Measurements from ENCODE around the gene BANP.

BANP gene

DNA sequence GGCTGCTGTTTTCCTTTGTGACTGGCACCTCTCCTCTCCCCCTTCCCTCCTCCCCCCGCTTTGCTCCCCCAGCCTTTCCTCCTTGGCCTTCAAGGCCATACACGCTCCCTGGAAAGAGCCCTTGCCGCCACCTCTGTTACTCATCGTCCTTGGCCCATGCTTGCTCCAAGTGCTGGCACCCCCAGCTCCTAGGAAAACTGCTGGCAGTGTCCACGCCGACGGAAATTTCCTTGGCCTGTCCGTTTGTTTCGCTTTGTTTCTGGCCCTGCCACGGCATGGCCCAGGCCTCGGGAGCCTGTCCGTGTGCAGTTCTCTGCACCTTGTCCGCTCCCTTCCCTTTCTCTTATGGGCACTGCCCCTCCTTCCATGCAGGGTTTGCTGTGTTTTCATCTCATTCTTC is 32.9 kb upstream of the BANP start:
- no peak overlapping the region for H3K27ac ChIP-seq
- TF ChIP-seq, protein P1, sequence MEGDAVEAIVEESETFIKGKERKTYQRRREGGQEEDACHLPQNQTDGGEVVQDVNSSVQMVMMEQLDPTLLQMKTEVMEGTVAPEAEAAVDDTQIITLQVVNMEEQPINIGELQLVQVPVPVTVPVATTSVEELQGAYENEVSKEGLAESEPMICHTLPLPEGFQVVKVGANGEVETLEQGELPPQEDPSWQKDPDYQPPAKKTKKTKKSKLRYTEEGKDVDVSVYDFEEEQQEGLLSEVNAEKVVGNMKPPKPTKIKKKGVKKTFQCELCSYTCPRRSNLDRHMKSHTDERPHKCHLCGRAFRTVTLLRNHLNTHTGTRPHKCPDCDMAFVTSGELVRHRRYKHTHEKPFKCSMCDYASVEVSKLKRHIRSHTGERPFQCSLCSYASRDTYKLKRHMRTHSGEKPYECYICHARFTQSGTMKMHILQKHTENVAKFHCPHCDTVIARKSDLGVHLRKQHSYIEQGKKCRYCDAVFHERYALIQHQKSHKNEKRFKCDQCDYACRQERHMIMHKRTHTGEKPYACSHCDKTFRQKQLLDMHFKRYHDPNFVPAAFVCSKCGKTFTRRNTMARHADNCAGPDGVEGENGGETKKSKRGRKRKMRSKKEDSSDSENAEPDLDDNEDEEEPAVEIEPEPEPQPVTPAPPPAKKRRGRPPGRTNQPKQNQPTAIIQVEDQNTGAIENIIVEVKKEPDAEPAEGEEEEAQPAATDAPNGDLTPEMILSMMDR (conservative IDR thresholded peaks at IDR 0.05), result no peak

DNA sequence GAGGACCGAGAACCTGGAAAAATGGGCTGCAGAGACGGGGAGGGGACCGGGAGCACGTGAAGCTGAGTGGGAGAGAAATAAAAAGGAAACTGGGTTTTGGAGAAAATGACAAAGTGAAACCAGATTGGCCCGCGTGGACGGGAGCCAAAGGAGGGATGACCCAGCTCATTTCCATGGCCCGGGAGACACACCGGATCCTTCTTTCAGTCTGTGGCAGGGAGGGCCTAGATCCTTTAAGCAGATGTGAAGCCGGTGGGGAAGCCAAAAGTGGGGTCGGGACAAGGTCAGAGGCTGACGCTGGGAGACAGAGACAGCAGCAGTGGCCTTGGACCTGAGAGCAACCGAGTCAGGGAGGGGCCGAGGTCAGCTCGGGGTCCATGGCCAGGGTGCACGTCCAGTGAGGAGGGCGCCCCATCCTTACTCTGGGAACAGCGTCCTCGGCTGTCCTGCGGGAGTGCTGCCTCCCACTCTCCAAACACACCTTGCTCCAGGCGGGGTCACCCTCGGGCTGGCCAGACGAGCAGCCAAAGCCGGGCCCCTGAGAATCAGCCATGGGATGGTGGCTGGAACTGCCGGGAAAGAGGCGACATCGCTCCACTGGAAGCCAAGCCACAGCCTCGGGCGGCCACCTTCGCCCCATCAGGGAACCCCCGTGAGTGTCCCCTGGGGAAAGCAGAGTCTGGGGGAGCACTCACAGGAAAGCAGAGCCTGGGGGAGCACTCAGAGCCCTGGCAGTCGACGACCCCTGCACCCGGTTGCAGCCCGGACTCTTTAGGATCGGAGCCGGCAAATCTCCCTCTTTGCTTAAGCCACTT is 32.2 kb upstream of the BANP start:
- no peak overlapping the region for H3K27ac ChIP-seq
- TF ChIP-seq, protein P1 (conservative IDR thresholded peaks at IDR 0.05), result no peak

DNA sequence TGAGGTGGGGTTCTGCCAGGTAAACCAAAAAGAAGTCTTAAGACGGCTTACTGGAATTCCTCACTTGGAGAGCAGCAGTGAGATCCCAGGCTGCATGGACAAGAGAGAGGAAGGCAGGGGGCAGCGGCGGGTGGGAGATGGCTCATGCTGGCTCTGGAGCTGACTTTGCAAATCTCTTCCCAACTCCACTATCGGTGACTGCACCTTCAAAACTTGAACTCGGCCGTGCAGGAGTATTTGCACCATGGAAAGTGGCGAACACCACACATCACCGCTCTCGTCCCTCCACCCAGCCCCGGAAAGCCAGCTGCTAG is 31.6 kb upstream of the BANP start:
- TF ChIP-seq, protein P1 (conservative IDR thresholded peaks at IDR 0.05), result no peak
- H3K27ac ChIP-seq, result no peak overlapping the region

DNA sequence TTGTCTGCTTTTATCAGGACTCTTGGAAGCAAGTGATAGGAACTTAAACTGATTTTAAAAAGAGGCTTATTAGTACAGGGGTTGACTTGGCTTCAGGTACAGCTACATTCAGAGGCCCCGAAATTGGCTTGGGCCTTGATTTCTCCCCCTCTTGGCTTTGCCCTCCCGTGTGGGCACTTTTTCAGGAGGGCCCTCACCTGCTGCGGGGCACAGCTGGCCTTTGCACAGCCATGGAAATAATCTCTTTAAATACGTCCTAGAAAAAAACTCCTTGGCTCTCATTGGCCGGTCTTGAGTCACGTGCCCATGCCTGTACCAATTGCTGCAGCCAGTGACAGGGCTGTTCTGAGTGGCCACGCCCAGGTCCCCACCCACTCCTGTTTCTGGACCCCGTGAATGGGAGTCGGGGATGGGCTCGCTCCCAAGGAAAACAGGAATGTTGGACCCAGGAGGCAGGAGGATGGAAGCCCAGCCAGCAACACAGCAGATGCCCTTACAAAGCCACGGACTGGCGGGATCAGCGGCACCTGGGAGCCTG is 29.9 kb upstream of the BANP start:
- H3K27ac ChIP-seq, result no peak overlapping the region
- TF ChIP-seq, protein P1 (conservative IDR thresholded peaks at IDR 0.05), result no peak

DNA sequence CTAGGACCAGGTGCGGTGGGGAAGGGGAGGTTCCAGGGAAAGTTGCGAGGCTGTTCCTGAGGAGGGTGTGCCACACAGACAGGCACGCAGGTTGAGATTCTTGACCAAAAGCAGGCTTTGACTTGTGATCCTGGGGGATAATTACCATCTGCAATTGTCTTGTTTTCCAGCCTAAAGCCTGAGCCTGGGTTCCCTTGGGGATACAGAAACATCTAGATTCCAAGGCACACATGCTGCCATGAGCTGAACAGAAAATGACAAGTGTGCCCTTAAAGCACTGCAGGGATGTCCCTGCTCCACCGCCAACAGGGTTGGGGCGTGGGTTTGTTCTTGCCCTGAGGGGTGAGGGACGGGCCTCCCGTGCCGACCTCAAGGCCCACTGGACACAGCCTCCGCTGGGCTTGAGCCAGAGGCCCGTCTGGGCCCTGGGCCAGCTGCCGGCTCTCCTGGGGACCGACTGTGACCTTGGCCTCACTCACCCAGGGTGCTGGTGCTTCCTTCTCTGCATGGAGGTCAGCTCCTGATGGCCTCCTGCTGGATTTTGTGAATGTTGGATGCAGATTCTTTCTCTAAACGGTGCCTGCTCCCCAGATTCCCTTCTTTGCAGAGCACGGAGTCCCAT is 28.9 kb upstream of the BANP start:
- no peak overlapping the region for H3K27ac ChIP-seq
- TF ChIP-seq, protein P1 (conservative IDR thresholded peaks at IDR 0.05), result no peak

DNA sequence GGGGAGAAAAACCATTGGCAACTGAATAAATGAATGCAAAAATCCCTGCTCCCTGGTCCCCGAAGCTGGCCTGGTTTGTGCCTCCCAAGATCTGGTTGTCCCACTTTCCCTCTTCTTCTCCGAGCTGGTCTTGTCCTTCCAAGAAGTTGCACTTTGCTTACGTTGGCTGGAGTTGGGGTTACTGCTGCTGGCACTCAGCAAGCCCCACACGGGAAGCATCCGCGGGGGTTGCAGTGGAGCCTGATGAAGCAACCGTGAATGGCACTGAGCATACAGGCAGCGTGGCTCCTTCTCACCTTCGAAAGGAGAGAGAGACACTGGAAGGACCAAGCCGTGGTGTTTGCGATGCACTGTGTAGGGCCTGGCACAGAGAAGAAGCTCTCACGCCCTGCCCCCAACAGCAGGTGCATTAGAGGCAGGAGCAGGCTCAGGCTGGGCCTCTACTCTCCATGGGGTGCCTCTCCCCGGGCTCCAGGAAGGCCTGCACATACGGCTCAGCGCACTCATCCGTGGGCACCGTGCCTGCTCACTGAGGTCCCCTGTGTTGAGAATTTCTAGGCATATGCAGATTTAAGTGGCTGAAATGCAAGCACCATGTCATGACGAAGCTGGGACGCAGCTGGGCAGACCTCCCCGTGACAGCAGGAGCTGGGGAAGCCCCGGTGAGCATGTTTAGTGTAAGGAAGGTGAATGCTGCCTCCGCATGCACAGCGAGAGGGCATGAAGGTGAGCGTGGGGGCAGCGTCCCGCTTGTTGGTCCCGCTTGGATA is 27.0 kb upstream of the BANP start:
- H3K27ac ChIP-seq, result peak overlapping the region; percentile 48; the same call in 1 of the 2 replicates
- TF ChIP-seq, protein P1 (conservative IDR thresholded peaks at IDR 0.05), result no peak

Measured in VCaP (cell line).